ENCODE results near the gene PTCH2.

The PTCH2 gene

DNA sequence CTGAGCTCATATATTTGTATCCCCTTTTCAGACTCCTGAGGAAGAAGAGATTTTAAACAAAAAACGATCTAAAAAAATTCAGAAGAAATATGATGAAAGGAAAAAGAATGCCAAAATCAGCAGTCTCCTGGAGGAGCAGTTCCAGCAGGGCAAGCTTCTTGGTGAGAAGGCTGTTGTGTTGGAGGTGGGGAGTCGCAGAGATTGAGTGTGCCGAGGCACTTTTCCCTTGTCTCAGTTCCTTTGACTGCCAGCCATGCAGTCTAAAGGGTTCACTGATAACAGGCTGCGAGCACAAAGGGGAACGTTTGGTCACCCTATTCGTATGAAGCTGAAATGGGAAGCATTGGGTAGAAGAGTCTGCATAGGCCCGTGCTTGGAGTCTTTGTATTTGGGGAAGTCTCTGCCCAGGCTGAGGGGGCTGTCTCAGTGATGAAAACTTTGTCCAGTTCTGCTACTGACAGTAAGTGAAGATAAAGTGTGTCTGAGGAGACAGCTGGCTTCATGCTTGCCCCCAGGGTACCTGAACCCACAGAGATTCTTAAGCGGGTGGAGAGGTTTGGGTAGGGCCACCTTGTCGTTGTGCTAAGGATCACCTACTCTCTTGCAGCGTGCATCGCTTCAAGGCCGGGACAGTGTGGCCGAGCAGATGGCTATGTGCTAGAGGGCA lies 65.0 kb downstream of the PTCH2 start:
- no peak for DNase-seq (ENCODE audit: low spot score)

DNA sequence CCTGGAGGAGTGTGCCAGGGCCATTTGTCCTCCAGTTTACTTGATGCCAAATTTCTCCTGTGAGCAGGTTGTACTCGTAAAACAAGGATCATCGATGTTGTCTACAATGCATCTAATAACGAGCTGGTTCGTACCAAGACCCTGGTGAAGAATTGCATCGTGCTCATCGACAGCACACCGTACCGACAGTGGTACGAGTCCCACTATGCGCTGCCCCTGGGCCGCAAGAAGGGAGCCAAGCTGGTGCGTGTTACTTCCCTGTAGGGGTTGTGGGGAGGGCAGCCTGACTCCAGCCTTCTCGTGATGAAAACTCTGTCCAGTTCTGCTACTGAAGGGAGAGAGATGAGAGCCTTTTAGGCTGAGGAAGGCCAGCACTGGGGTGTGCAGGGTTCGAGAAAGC lies 65.5 kb downstream of the PTCH2 start:
- DNase-seq (ENCODE audit: low spot score) = no peak

- no peak for DNase-seq (ENCODE audit: low spot score)
Observed at GRCh38 chr1:44776730-44777068, 66.4 kb downstream of the PTCH2 start.

DNA sequence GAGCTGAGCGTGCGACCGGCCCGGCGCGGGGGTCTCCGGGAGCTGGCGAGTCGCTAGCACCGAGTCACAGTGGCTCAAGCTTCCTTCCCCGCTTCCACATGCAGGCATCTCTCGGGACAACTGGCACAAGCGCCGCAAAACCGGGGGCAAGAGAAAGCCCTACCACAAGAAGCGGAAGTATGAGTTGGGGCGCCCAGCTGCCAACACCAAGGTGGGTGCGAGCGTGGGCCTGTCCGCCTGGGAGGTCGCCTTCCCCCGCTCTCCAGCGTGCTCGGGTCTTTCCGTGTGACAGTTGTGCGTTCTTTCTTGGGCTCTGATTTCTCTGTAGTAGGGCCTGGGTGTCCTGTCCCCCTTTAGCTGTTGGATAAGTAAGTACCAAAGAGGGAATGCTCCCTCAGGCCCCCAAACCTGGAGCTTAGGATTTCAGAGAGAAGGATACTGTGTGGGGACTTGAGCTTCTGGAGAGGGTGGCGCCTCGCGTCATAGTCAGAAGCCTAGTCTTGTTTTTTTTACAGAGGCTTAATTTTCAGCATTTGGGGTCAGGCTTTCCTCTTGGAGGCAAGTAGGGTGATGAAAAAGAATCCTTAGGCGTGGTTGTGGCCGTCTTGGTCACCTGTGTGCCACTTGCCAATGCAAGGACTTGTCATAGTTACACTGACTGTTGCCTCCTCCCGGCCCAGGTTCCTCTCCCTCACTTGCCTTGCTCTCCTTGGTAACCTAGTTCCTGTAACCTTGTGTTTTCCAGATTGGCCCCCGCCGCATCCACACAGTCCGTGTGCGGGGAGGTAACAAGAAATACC lies 66.9 kb downstream of the PTCH2 start:
- DNase-seq (ENCODE audit: low spot score) = no peak

- DNase-seq (ENCODE audit: low spot score) = peak; percentile 80
Observed at GRCh38 chr1:44775078-44775929, 67.7 kb downstream of the PTCH2 start, which contains the start of gene RPS8. TSS of gene RPS8 (plus strand) at chr1:44775540. CDS start at chr1:44775597, 57 bp downstream.
